Lower lobe of right lung (tissue), 2 donors: ENCODE data around the gene CNNM2. TPM values are rescaled to one million over a fixed set of nuclear protein-coding genes. Genes with fewer than 3 reads are reported as not detected.
"Not testable (repeated sequence)": the region's sequence is repeated elsewhere in the genome, so short reads cannot be mapped to it uniquely, and the experiment has no call there.

Experiments used
- ATAC-seq, 2 donors: fragments of 200-7000 bp; cut with Tn5 transposase; one replicate each; pipeline ENCODE4 v1.9.1; 2020 to 2022; ENCODE audit warnings: mild to moderate bottlenecking in 2 of 2, moderate library complexity in 2 of 2
- DNase-seq: peaks from one replicate; pipeline ENCODE4 v3.0.0-alpha.2; 2020
- H3K27ac ChIP-seq: fragments of 200-600 bp; one replicate; pipeline ENCODE4 v1.8.0; 2022
- H3K27me3 ChIP-seq: fragments of 200-600 bp; one replicate; pipeline ENCODE4 v1.8.0; 2022; ENCODE audit warnings: low read depth
- H3K36me3 ChIP-seq: fragments of 200-600 bp; one replicate; pipeline ENCODE4 v1.8.0; 2022; ENCODE audit warnings: mild to moderate bottlenecking
- H3K4me1 ChIP-seq: fragments of 200-600 bp; one replicate; pipeline ENCODE4 v1.8.0; 2022
- H3K4me3 ChIP-seq: fragments of 200-600 bp; one replicate; pipeline ENCODE4 v1.8.0; 2022; ENCODE audit warnings: mild to moderate bottlenecking
- H3K9me3 ChIP-seq: fragments of 200-600 bp; one replicate; pipeline ENCODE4 v1.8.0; 2022
- intact Hi-C: fragments of 100-400 bp; cut with DNase I; formaldehyde crosslinking; loops from one replicate; pipeline ENCODE4 v1.11.0; 2022
- total RNA-seq: library from RNA; stranded (reverse); fragmentation: NEBNext Ultra II Directional; extraction: Animal tissue kit (Norgen Biotek cat#: 25700); gene quantifications from one replicate; pipeline ENCODE4 v1.2.1, GENCODE V29; 2021
- TF ChIP-seq, protein P1 (sequence below): fragments of 200-600 bp; IDR thresholded peaks from one replicate; pipeline ENCODE4 v1.8.0; 2022; ENCODE audit warnings: antibody characterized with exemption, mild to moderate bottlenecking
- donor health status: DM: no; HTN: yes; CAD: no; lungs with severe emphysema.

The CNNM2 gene
- total RNA-seq, 1 donor from 2014 or later = 12.1 TPM

GRCh38 chr10:103062854-103063590 lies 144.9 kb downstream of the CNNM2 start:
- no peak overlapping the region for H3K27ac ChIP-seq
- TF ChIP-seq, protein P1, sequence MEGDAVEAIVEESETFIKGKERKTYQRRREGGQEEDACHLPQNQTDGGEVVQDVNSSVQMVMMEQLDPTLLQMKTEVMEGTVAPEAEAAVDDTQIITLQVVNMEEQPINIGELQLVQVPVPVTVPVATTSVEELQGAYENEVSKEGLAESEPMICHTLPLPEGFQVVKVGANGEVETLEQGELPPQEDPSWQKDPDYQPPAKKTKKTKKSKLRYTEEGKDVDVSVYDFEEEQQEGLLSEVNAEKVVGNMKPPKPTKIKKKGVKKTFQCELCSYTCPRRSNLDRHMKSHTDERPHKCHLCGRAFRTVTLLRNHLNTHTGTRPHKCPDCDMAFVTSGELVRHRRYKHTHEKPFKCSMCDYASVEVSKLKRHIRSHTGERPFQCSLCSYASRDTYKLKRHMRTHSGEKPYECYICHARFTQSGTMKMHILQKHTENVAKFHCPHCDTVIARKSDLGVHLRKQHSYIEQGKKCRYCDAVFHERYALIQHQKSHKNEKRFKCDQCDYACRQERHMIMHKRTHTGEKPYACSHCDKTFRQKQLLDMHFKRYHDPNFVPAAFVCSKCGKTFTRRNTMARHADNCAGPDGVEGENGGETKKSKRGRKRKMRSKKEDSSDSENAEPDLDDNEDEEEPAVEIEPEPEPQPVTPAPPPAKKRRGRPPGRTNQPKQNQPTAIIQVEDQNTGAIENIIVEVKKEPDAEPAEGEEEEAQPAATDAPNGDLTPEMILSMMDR = no peak
- H3K27me3 ChIP-seq = no peaks in the 10 kb centered on the region
- H3K36me3 ChIP-seq = no peaks in the 10 kb centered on the region
- no peaks in the 10 kb centered on the region for H3K9me3 ChIP-seq
- H3K4me3 ChIP-seq = no peak overlapping the region
- ATAC-seq = no peak
- DNase-seq = no peak
- intact Hi-C loops = no loop called here
- H3K4me1 ChIP-seq = no peaks in the 10 kb centered on the region

- no peak overlapping the region for H3K27ac ChIP-seq
- ATAC-seq (no peak), DNase-seq (no peak)
- H3K27me3 ChIP-seq = no peaks in the 10 kb centered on the region
- H3K4me1 ChIP-seq = peaks cover 8% of the 10 kb centered on the region
- TF ChIP-seq, protein P1 = no peak
- no peaks in the 10 kb centered on the region for H3K9me3 ChIP-seq
- no peaks in the 10 kb centered on the region for H3K36me3 ChIP-seq
- intact Hi-C loops = no loop called here
- H3K4me3 ChIP-seq = no peak overlapping the region
Measured at GRCh38 chr10:103064956-103065355, 146.9 kb downstream of the CNNM2 start.

- no peak for DNase-seq
- Histone ChIP-seq H3K4me3 (no peak overlapping the region), H3K27ac (no peak overlapping the region), H3K4me1 (peaks cover 11% of the 10 kb centered on the region), H3K27me3 (no peaks in the 10 kb centered on the region), H3K36me3 (no peaks in the 10 kb centered on the region), H3K9me3 (no peaks in the 10 kb centered on the region)
- intact Hi-C loops = no loop called here
- no peak for ATAC-seq
- TF ChIP-seq, protein P1 = no peak
Measured at GRCh38 chr10:103066141-103067098, 148.3 kb downstream of the CNNM2 start.

DNA sequence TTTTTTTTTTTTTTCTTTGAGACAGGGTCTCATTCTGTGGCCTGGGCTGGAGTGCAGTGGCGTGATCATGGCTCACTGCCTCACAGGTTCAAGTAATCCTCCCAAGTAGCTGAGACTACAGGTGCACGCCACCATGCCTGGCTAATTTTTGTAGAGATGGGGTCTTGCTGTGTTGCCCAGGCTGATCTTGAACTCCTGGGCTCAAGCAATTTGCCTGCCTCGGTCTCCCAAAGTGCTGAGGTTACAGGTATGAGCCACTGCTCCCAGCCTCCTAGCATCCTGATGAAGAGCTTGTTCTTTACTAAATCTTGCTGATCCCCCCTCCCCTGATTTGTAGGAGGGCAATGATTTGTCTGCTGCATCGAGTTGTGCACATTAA lies 149.0 kb downstream of the CNNM2 start:
- DNase-seq, H3K36me3 ChIP-seq, ATAC-seq, H3K9me3 ChIP-seq, intact Hi-C loops, H3K27ac ChIP-seq, H3K27me3 ChIP-seq, H3K4me3 ChIP-seq: not testable (repeated sequence)
- peaks cover 11% of the 10 kb centered on the region for H3K4me1 ChIP-seq

- intact Hi-C loops = no loop called here
- H3K9me3 ChIP-seq = no peaks in the 10 kb centered on the region
- TF ChIP-seq, protein P1 = no peak
Measured at GRCh38 chr10:103067484-103067883, 149.4 kb downstream of the CNNM2 start.

More at GRCh38 chr10:103067484-103067883, 149.4 kb downstream of the CNNM2 start:
- no peak overlapping the region for H3K27ac ChIP-seq
- H3K4me3 ChIP-seq = no peak overlapping the region
- DNase-seq (no peak), ATAC-seq (no peak)
- no peaks in the 10 kb centered on the region for H3K36me3 ChIP-seq
- no peaks in the 10 kb centered on the region for H3K27me3 ChIP-seq
- H3K4me1 ChIP-seq = peaks cover 11% of the 10 kb centered on the region
